ENCODE results near the gene PLCB2.

DNA sequence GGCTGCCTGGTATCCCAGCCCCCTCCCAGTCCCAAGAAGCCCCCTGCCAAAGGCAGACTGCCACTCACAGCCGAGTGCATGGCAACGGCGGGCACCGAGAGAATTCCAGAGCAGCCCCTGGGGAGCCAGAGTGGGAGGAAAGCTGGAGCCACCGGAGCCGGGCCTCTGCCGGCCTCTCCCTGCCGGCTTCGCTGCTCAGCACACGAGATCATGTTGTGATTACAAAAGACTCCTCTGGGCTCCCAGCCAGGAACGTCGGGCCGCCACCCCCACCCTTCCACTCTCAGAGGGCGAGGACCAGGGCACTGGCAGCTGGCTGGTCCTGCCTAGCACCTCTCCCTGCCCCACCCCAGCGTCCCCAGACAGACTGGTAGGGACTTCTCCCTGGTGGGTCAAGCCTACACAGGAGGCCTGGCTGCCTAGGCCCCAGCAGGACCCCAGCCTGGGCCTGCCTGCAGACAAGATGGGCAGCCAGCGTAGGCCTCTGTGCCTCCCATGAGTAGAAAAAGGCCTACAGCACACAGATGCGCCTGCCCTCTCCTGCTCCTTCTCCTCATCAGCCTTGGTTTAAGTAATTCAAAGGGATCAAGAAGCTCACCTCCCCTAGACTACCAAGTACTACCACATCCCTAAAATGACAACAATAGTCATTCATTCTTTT, 33.1 kb upstream of the PLCB2 start, which contains the start of gene CCDC9B:
- TF ChIP-seq, protein P1, sequence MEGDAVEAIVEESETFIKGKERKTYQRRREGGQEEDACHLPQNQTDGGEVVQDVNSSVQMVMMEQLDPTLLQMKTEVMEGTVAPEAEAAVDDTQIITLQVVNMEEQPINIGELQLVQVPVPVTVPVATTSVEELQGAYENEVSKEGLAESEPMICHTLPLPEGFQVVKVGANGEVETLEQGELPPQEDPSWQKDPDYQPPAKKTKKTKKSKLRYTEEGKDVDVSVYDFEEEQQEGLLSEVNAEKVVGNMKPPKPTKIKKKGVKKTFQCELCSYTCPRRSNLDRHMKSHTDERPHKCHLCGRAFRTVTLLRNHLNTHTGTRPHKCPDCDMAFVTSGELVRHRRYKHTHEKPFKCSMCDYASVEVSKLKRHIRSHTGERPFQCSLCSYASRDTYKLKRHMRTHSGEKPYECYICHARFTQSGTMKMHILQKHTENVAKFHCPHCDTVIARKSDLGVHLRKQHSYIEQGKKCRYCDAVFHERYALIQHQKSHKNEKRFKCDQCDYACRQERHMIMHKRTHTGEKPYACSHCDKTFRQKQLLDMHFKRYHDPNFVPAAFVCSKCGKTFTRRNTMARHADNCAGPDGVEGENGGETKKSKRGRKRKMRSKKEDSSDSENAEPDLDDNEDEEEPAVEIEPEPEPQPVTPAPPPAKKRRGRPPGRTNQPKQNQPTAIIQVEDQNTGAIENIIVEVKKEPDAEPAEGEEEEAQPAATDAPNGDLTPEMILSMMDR (conservative IDR thresholded peaks at IDR 0.05; ENCODE audit: low read depth in 2 of 2): no peak
- no peak for TF ChIP-seq EZH2phosphoT487 (IDR thresholded peaks at IDR 0.05; ENCODE audit: unreplicated experiment)
- TF ChIP-seq CREB1 (CRISPR knock-in tag; IDR thresholded peaks at IDR 0.05; ENCODE audit: low read depth): no peak
- TF ChIP-seq EZH2 (IDR thresholded peaks at IDR 0.05; ENCODE audit: low read depth, unreplicated experiment): no peak
- TF ChIP-seq POLR2AphosphoS5 (IDR thresholded peaks at IDR 0.05; ENCODE audit: low read depth): no peak
- TF ChIP-seq, protein P2, sequence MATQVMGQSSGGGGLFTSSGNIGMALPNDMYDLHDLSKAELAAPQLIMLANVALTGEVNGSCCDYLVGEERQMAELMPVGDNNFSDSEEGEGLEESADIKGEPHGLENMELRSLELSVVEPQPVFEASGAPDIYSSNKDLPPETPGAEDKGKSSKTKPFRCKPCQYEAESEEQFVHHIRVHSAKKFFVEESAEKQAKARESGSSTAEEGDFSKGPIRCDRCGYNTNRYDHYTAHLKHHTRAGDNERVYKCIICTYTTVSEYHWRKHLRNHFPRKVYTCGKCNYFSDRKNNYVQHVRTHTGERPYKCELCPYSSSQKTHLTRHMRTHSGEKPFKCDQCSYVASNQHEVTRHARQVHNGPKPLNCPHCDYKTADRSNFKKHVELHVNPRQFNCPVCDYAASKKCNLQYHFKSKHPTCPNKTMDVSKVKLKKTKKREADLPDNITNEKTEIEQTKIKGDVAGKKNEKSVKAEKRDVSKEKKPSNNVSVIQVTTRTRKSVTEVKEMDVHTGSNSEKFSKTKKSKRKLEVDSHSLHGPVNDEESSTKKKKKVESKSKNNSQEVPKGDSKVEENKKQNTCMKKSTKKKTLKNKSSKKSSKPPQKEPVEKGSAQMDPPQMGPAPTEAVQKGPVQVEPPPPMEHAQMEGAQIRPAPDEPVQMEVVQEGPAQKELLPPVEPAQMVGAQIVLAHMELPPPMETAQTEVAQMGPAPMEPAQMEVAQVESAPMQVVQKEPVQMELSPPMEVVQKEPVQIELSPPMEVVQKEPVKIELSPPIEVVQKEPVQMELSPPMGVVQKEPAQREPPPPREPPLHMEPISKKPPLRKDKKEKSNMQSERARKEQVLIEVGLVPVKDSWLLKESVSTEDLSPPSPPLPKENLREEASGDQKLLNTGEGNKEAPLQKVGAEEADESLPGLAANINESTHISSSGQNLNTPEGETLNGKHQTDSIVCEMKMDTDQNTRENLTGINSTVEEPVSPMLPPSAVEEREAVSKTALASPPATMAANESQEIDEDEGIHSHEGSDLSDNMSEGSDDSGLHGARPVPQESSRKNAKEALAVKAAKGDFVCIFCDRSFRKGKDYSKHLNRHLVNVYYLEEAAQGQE (IDR thresholded peaks at IDR 0.05; ENCODE audit: unreplicated experiment): no peak
- TF ChIP-seq, protein P3, sequence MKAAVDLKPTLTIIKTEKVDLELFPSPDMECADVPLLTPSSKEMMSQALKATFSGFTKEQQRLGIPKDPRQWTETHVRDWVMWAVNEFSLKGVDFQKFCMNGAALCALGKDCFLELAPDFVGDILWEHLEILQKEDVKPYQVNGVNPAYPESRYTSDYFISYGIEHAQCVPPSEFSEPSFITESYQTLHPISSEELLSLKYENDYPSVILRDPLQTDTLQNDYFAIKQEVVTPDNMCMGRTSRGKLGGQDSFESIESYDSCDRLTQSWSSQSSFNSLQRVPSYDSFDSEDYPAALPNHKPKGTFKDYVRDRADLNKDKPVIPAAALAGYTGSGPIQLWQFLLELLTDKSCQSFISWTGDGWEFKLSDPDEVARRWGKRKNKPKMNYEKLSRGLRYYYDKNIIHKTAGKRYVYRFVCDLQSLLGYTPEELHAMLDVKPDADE (IDR thresholded peaks at IDR 0.05): no peak
- no peak for TF ChIP-seq STAT1 (IDR thresholded peaks at IDR 0.05; ENCODE audit: unreplicated experiment)
- TF ChIP-seq JUNB (IDR thresholded peaks at IDR 0.05; ENCODE audit: unreplicated experiment): no peak
- no peak for TF ChIP-seq ZNF114 (CRISPR knock-in tag; IDR thresholded peaks at IDR 0.05)
- no peak for TF ChIP-seq NANOG (IDR thresholded peaks at IDR 0.05; ENCODE audit: borderline replicate concordance)

All from GM23338 (cell line).